CD1c-positive myeloid dendritic cell (primary cell): Measurements from ENCODE around the gene GUCY2C.
"Not testable (repeated sequence)": the region's sequence is repeated elsewhere in the genome, so short reads cannot be mapped to it uniquely, and the experiment has no call there.

Experiments used
- DNase-seq: peaks from one replicate; pipeline ENCODE4 v3.0.0-alpha.2; 2016; ENCODE audit errors: extremely low spot score

Gene GUCY2C

GRCh38 chr12:14682231-14682630 is 14.2 kb downstream of the GUCY2C start:
- not testable (repeated sequence) for DNase-seq

- no peak for DNase-seq
Measured at GRCh38 chr12:14681625-14682024, 14.8 kb downstream of the GUCY2C start.

DNA sequence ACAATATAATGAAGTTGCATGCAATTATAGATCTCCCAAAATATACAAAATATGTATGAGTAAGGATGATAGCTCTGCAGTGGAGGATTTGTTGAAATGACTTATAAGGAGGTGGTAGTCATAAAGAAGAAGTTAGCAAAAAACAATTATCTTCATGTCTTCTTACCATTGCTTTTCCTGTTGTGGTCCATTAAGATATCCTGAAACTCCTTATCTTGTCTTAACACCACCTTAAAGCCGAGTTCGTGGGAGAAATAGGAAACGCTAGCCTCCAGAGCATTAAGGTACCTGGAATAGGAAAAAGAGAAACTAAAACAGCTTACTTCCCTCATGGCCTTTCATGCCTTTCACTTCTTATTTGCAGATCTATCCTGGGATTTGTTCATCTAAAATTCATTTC is 15.2 kb downstream of the GUCY2C start:
- DNase-seq, result no peak

GRCh38 chr12:14678547-14679150 is 17.8 kb downstream of the GUCY2C start:
- DNase-seq, result no peak

DNA sequence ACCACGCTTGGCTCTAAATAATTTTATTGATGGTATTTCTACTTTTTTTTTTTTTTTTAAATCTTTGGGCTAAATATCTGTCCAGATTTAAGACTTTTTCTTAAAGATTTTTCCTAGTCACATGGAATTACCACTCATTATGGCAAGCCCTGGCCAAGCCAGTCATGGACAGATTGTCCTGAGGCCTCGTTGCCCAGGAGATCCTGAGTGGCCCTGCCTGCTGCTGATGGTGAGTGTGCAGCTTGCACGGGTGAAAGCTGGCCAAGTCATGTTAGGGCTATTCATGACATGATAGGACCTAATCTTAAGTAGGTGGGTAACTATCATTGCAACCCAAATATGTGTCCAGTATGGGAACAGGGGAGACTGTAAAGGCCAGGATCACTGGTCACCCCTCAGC is 27.8 kb downstream of the GUCY2C start:
- no peak for DNase-seq

- DNase-seq, result no peak
Measured at GRCh38 chr12:14665354-14666348, 30.7 kb downstream of the GUCY2C start.

DNA sequence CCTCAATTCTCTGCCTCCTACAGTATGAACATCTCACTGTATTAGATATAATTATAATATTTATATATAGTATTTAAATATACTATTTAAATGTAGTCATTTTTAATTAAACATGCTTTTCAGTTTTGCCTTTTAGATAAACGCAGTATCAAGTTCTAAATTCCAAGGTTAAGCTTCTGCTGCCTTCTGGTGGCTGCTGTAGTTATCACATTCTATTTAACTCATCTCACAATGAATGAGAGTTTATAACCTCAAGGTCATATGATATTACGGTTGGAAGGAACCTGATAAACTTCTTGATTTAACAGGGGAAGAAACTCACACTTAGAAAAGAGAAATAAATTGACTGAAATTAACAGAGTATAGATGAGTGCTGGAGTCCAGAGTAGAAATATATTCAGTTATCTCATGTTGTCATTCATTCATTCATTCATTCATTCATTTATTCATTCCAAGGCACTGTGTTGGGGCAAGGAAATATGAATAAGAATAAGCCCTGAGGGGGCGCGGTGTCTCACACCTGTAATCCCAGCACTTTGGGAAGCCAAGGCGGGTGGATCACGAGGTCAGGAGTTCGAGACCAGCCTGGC is 31.9 kb downstream of the GUCY2C start:
- DNase-seq, result peak; percentile 64

GRCh38 chr12:14663002-14663401 is 33.4 kb downstream of the GUCY2C start:
- DNase-seq, result no peak

DNA sequence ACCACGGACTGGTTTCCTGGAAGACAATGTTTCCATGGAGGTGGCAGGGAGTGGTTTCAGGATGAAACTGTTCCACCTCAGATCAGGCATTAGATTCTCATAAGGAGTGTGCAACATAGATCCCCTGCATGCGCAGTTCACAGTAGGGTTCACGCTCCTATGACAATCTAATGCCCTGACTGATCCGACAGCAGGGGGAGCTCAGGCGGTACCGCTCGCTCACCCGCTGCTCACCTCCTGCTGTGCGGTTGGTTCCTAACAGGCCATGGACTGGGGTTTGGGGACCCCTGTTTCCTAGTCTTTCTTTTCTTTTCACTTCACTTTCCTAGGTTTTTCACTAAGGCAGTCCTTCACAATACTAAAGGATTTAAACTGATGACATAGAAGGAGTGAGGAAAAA is 39.6 kb downstream of the GUCY2C start:
- no peak for DNase-seq

- no peak for DNase-seq
Measured at GRCh38 chr12:14655284-14655683, 41.1 kb downstream of the GUCY2C start.

GRCh38 chr12:14654842-14655241 is 41.6 kb downstream of the GUCY2C start:
- no peak for DNase-seq

DNA sequence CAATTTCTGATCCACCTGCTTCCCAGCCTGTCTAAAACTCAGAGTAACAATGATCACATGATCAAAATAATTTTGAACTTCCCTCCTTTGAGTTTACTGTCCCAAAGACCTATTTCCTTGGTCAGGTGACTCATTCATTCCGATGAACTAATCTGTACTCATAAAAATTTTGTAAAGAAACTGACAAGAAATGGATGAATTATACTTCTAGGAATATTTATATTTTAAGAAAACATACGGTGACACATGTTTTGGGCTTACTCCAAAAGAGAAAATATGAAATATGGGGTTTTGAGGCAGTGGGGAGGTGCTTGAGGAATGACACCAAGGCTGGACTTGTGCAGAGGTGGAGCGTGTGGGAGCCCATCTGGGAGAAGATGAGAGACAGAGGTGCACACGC is 42.0 kb downstream of the GUCY2C start:
- DNase-seq, result no peak

GRCh38 chr12:14652483-14652882 is 43.9 kb downstream of the GUCY2C start:
- no peak for DNase-seq

DNA sequence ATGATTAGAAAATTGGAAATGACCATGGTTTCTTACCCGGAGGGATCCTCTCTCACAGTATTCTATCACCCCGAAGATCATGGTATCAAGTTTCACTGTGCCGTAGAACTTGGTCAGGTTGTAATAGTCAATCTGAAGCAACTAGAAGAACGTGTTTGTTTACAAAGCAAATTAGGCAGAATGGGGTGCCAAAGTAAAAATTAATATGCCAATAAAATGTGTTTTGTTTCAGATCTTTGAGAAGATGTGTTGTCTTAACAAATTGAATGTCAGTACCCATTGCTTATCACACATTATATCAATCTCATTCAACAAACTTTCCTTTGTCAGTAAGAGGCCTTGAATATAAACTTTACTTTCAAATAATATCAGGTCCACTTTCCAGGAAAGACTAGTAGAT is 45.0 kb downstream of the GUCY2C start:
- DNase-seq, result no peak

GRCh38 chr12:14650789-14651188 is 45.6 kb downstream of the GUCY2C start:
- no peak for DNase-seq

DNA sequence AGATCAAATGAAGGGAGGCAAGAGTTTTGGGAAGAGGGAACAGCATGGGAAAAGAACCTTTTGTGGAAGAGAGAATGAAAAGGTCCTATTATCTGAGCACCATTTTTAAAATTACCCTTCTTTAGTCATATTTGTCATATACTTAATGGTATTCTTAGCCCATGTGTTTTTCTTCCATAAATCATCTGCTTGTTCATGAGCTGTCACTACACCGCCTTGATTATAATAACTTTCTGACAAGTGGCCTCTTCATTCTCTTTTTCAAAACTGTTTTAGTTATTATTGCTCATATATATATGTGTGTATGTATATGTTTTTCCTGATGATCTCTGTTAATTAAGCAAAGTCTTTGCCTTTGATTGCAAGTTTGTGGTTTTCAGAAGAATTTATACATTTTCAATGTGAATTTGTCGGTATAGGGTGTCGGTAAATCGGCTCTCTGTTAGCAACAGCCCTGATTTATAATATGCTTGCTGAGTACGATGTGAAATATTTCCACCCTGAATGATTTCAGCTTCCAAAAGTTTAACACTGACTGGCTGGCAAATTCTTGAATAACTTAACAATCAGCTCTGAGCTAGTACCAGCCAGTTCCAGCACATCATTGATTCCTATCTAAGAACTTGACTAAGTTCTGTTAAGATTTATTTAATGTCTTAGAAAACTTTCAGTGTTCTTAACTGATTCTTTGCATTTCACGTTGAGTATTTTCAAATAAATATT is 49.2 kb downstream of the GUCY2C start:
- DNase-seq, result no peak

DNA sequence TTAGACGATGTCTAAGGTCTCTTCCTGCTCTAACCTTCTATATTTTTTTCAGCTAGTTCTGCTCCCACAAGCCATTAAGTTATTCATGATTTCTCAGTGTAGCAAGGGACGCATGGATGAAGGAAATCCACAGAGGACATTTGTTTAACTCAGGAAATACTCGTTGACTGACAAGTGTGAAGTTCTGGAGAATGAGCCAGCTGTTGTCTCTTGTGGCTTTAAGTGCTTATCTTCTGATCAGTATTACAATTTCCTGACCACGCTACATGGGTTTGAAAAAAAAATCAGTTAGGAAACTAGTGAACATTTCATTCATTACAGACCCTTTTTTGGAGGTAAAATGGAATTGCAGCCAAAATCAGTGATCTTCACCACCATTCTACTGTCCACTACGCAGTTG is 53.1 kb downstream of the GUCY2C start:
- DNase-seq, result no peak

DNA sequence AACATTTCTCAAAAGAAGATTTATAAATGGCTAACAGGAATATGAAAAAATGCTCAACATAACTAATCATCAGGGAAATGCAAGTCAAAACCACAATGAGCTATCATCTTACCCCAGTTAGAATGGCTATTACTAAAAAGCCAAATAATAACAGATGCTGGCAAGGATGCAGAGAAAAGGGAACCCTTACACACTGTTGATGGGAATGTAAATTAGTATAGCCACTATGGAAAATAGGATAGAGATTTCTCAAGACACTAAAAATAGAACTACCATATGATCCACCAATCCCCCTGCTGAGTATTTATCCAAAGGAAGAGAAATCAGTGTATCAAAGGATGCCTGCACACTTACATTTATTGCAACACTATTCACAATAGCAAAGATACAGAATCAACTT is 58.3 kb downstream of the GUCY2C start:
- DNase-seq, result no peak

DNA sequence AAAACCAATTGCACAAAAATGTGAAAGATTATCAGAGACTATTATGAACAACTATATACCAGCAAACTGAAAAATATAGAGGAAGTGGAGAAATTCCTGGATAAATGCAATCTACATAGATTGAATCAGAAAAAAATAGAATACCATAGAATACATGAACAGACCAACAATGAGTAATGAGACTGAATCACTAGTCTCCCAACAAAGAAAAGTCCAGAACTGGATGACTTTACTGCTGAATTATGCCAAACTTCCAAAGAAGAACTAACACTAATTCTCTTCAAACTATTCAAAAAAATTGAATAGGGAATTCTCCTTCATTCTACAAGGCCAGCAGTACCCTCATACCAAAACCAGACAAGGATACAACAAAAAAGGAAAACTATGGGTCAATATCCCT is 60.6 kb downstream of the GUCY2C start:
- DNase-seq, result no peak

GRCh38 chr12:14630793-14631192 is 65.6 kb downstream of the GUCY2C start:
- no peak for DNase-seq

- peak; percentile 75 for DNase-seq
Measured at GRCh38 chr12:14629832-14630710, 66.3 kb downstream of the GUCY2C start.
